HepG2 (cell line): ENCODE measurements around the gene PEPD. TPM values are rescaled to one million over a fixed set of nuclear protein-coding genes. Genes with fewer than 3 reads are reported as not detected.

ENCODE experiments used
- ATAC-seq: fragments of 200-7000 bp; cut with Tn5 transposase; 3 replicates; pipeline ENCODE4 v1.9.1; 2020; ENCODE audit warnings: mild to moderate bottlenecking, moderate library complexity
- BruUV-seq: library from RNA; stranded (reverse); fragments of 400-500 nt; replicated peaks from 2 replicates; lab custom pipeline; 2021; lab: Mats Ljungman, UMichigan
- CTCF ChIA-PET: fragments of 300-600 bp; formaldehyde crosslinking; extraction: SDS; loops from one replicate; lab custom pipeline; 2021; ENCODE audit warnings: low total read pairs, inconsistent platforms, low intra/inter-chr PET ratio; lab: Yijun Ruan, JAX
- POLR2A ChIA-PET: fragments of 350-600 bp; sonication (Branson Sonifier 250); formaldehyde crosslinking; loops from one replicate; lab custom pipeline; 2020; ENCODE audit warnings: antibody characterized with exemption, inconsistent platforms; lab: Yijun Ruan, JAX
- DNase-seq: peaks from one replicate; pipeline ENCODE4 v3.0.0-alpha.2; 2015; ENCODE audit warnings: low spot score
- FAIRE-seq: peaks from 3 replicates; lab custom pipeline; 2011; peaks lifted over from hg19 to GRCh38; lab: Jason Lieb, UNC
- H2AFZ ChIP-seq: one replicate; pipeline ENCODE4 v1.6.1; 2011; ENCODE audit warnings: low read length, inconsistent platforms
- H3K27ac ChIP-seq: fragments of 300-600 bp; 3 replicates; pipeline ENCODE4 v1.8.0; 2011; ENCODE audit warnings: mixed run types, mild to moderate bottlenecking, mixed read lengths, low read length, inconsistent platforms; ENCODE audit not compliant: insufficient read depth; ENCODE audit errors: extremely low read length
- H3K27me3 ChIP-seq, 2 experiments: fragments of 200-600 bp in 1 of 2; 2 replicates in 1 of 2; 3 replicates in 1 of 2; pipeline versions ENCODE4 v1.6.0 to v1.8.0; 2011; ENCODE audit warnings: low read length in 2 of 2, mild to moderate bottlenecking in 2 of 2, moderate library complexity in 2 of 2, inconsistent platforms in 1 of 2; ENCODE audit not compliant: insufficient read depth in 2 of 2, control insufficient read depth in 1 of 2
- H3K36me3 ChIP-seq, 2 experiments: fragments of 200-600 bp in 1 of 2; replicated peaks in 1 of 2; 2 replicates in 1 of 2; 3 replicates in 1 of 2; pipeline versions ENCODE4 v1.5.1 to v1.8.0; 2011; ENCODE audit warnings: low read length in 2 of 2, inconsistent platforms in 1 of 2; ENCODE audit not compliant: insufficient read depth in 2 of 2, control insufficient read depth in 1 of 2
- H3K4me1 ChIP-seq: 2 replicates; pipeline ENCODE4 v1.5.1; 2012; ENCODE audit warnings: low read length, inconsistent platforms; ENCODE audit not compliant: insufficient read depth
- H3K4me2 ChIP-seq: 2 replicates; pipeline ENCODE4 v1.6.0; 2011; ENCODE audit warnings: low read depth, low read length, inconsistent platforms
- H3K4me3 ChIP-seq, 3 experiments: fragments of 200-600 bp in 1 of 3; sonication (generic), shearing (Covaris generic) in 1 of 3; replicated peaks in 1 of 3; 2 replicates each; pipeline ENCODE4 v1.5.1; 2011 to 2016; ENCODE audit warnings: low read length in 3 of 3, inconsistent platforms in 2 of 3, low read depth in 2 of 3, mild to moderate bottlenecking in 2 of 3, control low read depth in 1 of 3, mixed read lengths in 1 of 3; ENCODE audit not compliant: insufficient read depth in 1 of 3
- H3K79me2 ChIP-seq: one replicate; pipeline ENCODE4 v1.6.1; 2011; ENCODE audit warnings: low read length, inconsistent platforms; ENCODE audit not compliant: insufficient read depth
- H3K9ac ChIP-seq: 2 replicates; pipeline ENCODE4 v1.6.0; 2011; ENCODE audit warnings: mild to moderate bottlenecking, low read depth, low read length, inconsistent platforms; ENCODE audit not compliant: insufficient read depth
- H3K9me3 ChIP-seq: 2 replicates; pipeline ENCODE4 v1.5.1; 2012; ENCODE audit warnings: mild to moderate bottlenecking, low read length
- H4K20me1 ChIP-seq: 2 replicates; pipeline ENCODE4 v1.6.0; 2011; ENCODE audit warnings: inconsistent platforms, mild to moderate bottlenecking, low read length, moderate library complexity; ENCODE audit not compliant: insufficient read depth
- SNAPC2 ChIP-seq: sonication (generic); formaldehyde crosslinking; IDR thresholded peaks from 2 replicates; pipeline ENCODE4 v1.8.1; 2022; ENCODE audit warnings: mild to moderate bottlenecking, missing genetic modification reagents
- SRF ChIP-seq: IDR thresholded peaks from 2 replicates; pipeline ENCODE4 v1.6.1; 2011; ENCODE audit warnings: mild to moderate bottlenecking, low read depth, low read length, moderate library complexity
- YEATS2 ChIP-seq: sonication (generic); formaldehyde crosslinking; IDR thresholded peaks from 2 replicates; pipeline ENCODE4 v1.4.0; 2020; ENCODE audit warnings: missing genetic modification reagents, borderline replicate concordance
- YEATS4 ChIP-seq: sonication (generic); formaldehyde crosslinking; IDR thresholded peaks from 2 replicates; pipeline ENCODE4 v1.4.0; 2020; ENCODE audit warnings: missing genetic modification reagents, borderline replicate concordance
- ZMYM2 ChIP-seq: sonication (generic); formaldehyde crosslinking; IDR thresholded peaks from 2 replicates; pipeline ENCODE4 v1.8.0; 2022; ENCODE audit warnings: mild to moderate bottlenecking, missing genetic modification reagents
- ZNF263 ChIP-seq: sonication (generic); formaldehyde crosslinking; IDR thresholded peaks from 2 replicates; pipeline ENCODE4 v1.4.0; 2020; ENCODE audit warnings: missing genetic modification reagents
- ZNF770 ChIP-seq: sonication (generic); formaldehyde crosslinking; IDR thresholded peaks from 2 replicates; pipeline ENCODE4 v1.5.0; 2020; ENCODE audit warnings: mild to moderate bottlenecking, missing genetic modification reagents
- ZNF83 ChIP-seq: sonication (generic); formaldehyde crosslinking; IDR thresholded peaks from 2 replicates; pipeline ENCODE4 v1.4.0; 2020; ENCODE audit warnings: missing genetic modification reagents, mild to moderate bottlenecking, borderline replicate concordance
- WGBS: methylation state at CpG from one replicate; pipeline ENCODE4 v1.1.6; 2017; ENCODE audit warnings: low lambda C conversion rate; 5-methylcytosine and 5-hydroxymethylcytosine counted together
- in situ Hi-C: cut with HindIII; loops from 2 replicates; pipeline ENCODE4 v1.10.0; 2017; ENCODE audit warnings: low pct_unique_long_range_greater_than_20kb; ENCODE audit not compliant: extremely low pct_ligation_motif_present
- intact Hi-C: fragments of 100-400 bp; cut with micrococcal nuclease; formaldehyde crosslinking; loops from one replicate; pipeline ENCODE4 v1.10.0; 2022; ENCODE audit not compliant: unreplicated experiment
- polyA plus RNA-seq, 8 experiments: library from polyadenylated mRNA; depleted of rRNA in 3 of 8; stranded (reverse) in 7 of 8; unstranded in 1 of 8; fragments of >200 nt; fragmentation: Illumina TruSeq in 4 of 8; extraction: Trizol in 4 of 8; gene quantifications; 2 replicates each; pipeline versions ENCODE4 v1.2.1 to v1.2.3, GENCODE V29; 2011 to 2016; ENCODE audit warnings: low read depth in 4 of 8, missing spikeins in 1 of 8, mixed read lengths in 1 of 8; ENCODE audit not compliant: insufficient read depth in 1 of 8
- total RNA-seq, 5 experiments: library from RNA; depleted of rRNA; stranded (reverse); fragments of >200 nt; fragmentation: Illumina TruSeq; extraction: Trizol; gene quantifications; 2 replicates each; pipeline ENCODE4 v1.2.3, GENCODE V29; 2016; ENCODE audit warnings: low read depth in 1 of 5
- TF ChIP-seq, protein P1 (sequence below): sonication (generic); formaldehyde crosslinking; IDR thresholded peaks from 2 replicates; pipeline ENCODE4 v1.5.1; 2020; ENCODE audit warnings: missing genetic modification reagents, mild to moderate bottlenecking, borderline replicate concordance
- TF ChIP-seq, protein P2 (sequence below): IDR thresholded peaks from 2 replicates; pipeline ENCODE4 v1.4.0; 2020; ENCODE audit warnings: mild to moderate bottlenecking, missing genetic modification reagents

The PEPD gene
- total and polyA plus RNA-seq, 2 of the 13 experiments (the other 11 are each of a cell fraction or from before 2014, with no cell fraction given) = 60.7 to 75.1 TPM

DNA sequence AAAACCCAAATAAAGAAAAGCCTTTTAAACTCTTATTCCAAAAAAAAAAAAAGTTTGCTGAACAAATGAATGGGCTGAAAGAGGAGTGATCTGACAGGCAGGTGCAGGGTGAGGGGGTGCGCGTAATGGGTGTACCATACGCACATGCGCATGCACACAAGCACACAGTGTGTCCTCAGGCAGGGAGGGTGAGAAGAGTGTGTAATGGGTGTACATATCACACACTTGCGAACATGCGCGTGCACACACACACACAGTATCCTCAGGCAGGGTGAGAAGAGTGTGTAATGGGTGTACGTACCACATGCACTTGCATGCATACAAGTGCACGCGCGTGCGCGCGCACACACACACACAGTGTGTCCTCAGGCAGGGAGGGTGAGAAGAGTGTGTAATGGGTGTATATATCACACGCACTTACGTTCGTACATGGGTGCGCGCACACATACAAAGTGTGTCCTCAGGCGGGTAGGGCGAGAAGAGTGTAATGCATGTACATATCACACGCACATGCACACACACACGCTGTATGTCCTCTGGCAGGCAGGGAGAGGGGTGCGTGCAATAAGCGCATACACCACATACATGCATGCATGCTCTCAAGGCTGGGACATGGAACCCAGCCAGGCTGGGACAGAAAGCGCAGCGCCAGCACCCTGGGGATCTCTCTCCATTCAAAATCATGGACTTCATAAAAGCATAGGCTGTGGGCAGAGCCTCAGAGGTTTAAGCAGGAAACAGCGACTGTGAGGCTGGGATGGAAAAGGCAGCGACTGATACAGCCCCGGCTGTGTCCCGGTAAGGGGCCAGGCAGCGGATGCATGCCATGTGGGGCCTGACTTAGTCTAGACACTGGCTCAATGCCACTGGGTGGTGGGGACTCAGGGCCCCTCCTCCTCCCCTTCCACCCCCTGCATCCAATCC is 77.7 kb downstream of the PEPD start:
- Histone ChIP-seq H3K79me2 (no peaks in the 10 kb centered on the region), H3K4me2 (no peak overlapping the region), H3K27ac (no peak overlapping the region), H3K4me1 (peaks cover 7% of the 10 kb centered on the region; the same call in 1 of the 2 replicates), H3K36me3 (no peaks in the 10 kb centered on the region), H3K27me3 (no peaks in the 10 kb centered on the region), H4K20me1 (no peaks in the 10 kb centered on the region), H2AFZ (no peak overlapping the region), H3K9me3 (no peaks in the 10 kb centered on the region), H3K4me3 (no peak overlapping the region), H3K9ac (no peak overlapping the region)
- ChIA-PET POLR2A (no interaction called here), CTCF (no interaction called here)
- in situ Hi-C loops (no loop called here), intact Hi-C loops (no loop called here)
- no peak for TF ChIP-seq YEATS2 (CRISPR knock-in tag)
- TF ChIP-seq, protein P1, sequence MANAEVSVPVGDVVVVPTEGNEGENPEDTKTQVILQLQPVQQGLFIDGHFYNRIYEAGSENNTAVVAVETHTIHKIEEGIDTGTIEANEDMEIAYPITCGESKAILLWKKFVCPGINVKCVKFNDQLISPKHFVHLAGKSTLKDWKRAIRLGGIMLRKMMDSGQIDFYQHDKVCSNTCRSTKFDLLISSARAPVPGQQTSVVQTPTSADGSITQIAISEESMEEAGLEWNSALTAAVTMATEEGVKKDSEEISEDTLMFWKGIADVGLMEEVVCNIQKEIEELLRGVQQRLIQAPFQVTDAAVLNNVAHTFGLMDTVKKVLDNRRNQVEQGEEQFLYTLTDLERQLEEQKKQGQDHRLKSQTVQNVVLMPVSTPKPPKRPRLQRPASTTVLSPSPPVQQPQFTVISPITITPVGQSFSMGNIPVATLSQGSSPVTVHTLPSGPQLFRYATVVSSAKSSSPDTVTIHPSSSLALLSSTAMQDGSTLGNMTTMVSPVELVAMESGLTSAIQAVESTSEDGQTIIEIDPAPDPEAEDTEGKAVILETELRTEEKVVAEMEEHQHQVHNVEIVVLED (CRISPR knock-in tag) = no peak
- no peak for TF ChIP-seq ZNF83 (CRISPR knock-in tag)
- TF ChIP-seq, protein P2, sequence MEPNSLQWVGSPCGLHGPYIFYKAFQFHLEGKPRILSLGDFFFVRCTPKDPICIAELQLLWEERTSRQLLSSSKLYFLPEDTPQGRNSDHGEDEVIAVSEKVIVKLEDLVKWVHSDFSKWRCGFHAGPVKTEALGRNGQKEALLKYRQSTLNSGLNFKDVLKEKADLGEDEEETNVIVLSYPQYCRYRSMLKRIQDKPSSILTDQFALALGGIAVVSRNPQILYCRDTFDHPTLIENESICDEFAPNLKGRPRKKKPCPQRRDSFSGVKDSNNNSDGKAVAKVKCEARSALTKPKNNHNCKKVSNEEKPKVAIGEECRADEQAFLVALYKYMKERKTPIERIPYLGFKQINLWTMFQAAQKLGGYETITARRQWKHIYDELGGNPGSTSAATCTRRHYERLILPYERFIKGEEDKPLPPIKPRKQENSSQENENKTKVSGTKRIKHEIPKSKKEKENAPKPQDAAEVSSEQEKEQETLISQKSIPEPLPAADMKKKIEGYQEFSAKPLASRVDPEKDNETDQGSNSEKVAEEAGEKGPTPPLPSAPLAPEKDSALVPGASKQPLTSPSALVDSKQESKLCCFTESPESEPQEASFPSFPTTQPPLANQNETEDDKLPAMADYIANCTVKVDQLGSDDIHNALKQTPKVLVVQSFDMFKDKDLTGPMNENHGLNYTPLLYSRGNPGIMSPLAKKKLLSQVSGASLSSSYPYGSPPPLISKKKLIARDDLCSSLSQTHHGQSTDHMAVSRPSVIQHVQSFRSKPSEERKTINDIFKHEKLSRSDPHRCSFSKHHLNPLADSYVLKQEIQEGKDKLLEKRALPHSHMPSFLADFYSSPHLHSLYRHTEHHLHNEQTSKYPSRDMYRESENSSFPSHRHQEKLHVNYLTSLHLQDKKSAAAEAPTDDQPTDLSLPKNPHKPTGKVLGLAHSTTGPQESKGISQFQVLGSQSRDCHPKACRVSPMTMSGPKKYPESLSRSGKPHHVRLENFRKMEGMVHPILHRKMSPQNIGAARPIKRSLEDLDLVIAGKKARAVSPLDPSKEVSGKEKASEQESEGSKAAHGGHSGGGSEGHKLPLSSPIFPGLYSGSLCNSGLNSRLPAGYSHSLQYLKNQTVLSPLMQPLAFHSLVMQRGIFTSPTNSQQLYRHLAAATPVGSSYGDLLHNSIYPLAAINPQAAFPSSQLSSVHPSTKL (CRISPR knock-in tag) = no peak
- TF ChIP-seq ZMYM2 (CRISPR knock-in tag) = no peak
- TF ChIP-seq YEATS4 (CRISPR knock-in tag) = no peak
- no peak for TF ChIP-seq ZNF770 (CRISPR knock-in tag)
- no peak for TF ChIP-seq SRF
- TF ChIP-seq ZNF263 (CRISPR knock-in tag) = no peak
- TF ChIP-seq SNAPC2 (CRISPR knock-in tag) = no peak
- BruUV-seq = no TSS peak
- ATAC-seq (no peak), DNase-seq (no peak), FAIRE-seq (no peak)
- 95% methylated on average over 31 of the region's 32 CpGs for WGBS
